NB4 (cell line): Measurements from ENCODE around the gene CDHR2.

Experiments used
- CTCF ChIP-seq: IDR thresholded peaks from one replicate; pipeline ENCODE4 v1.5.1; 2012; ENCODE audit warnings: low read depth, low read length
- MAX ChIP-seq: IDR thresholded peaks from 2 replicates; pipeline ENCODE4 v1.6.1; 2011; ENCODE audit warnings: low read depth, low read length
- MYC ChIP-seq: IDR thresholded peaks from 2 replicates; pipeline ENCODE4 v1.6.1; 2011; ENCODE audit warnings: low read depth, low read length
- POLR2A ChIP-seq: IDR thresholded peaks from 2 replicates; pipeline ENCODE4 v1.6.1; 2011; ENCODE audit warnings: mild to moderate bottlenecking; ENCODE audit not compliant: insufficient read length; ENCODE audit errors: extremely low read depth

- TF ChIP-seq CTCF (no peak), POLR2A (no peak), MAX (no peak), MYC (no peak)
These were observed 19.4 kb upstream of the CDHR2 start for GRCh38 chr5:176529741-176530141.
